Brain pericyte (primary cell): Measurements from ENCODE around the gene PRG2.

Experiments used
- DNase-seq: peaks from one replicate; pipeline ENCODE4 v3.0.0-alpha.2; 2012; ENCODE audit warnings: low read depth, low spot score

PRG2 gene

GRCh38 chr11:57397394-57397990, 7.0 kb upstream of the PRG2 start:
- DNase-seq: no peak

GRCh38 chr11:57396744-57397143, 6.3 kb upstream of the PRG2 start:
- no peak for DNase-seq

GRCh38 chr11:57395905-57396623, 5.6 kb upstream of the PRG2 start:
- DNase-seq: no peak

DNA sequence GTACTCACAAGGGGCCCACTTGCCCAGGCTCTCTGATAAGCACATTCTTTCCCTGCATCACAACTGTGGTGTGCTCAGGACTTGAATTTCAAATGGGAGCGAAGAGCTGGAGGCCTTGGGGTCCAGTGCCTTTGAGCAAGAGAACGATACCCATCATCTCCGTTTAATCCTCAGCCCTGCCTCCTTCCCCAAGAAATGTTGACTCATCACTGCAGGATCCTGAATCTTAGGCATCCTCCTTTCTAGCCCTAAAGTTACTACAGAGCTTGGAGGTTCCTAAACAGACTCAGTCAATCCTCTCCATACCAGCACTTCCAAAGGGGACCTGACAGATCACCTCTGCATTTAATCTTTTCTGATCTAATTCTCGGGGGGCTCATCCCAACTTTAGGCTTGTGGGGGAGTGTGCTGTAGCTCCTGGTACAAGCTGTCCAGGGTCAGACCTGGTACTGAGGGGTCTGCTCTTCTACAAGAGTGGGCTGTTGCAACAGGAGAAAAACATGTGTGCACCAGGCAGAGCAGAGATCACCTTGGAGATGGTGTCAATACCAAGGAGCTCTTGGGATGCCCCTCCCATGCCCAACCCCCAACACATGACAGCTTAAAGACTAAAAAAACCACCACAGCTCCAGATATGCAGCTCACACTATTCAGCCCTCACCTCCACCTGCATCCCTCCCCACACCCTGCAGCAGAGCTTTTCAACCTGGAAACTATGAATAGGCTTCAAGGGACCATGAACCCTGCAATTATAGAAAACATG, 3.9 kb upstream of the PRG2 start:
- DNase-seq: no peak

DNA sequence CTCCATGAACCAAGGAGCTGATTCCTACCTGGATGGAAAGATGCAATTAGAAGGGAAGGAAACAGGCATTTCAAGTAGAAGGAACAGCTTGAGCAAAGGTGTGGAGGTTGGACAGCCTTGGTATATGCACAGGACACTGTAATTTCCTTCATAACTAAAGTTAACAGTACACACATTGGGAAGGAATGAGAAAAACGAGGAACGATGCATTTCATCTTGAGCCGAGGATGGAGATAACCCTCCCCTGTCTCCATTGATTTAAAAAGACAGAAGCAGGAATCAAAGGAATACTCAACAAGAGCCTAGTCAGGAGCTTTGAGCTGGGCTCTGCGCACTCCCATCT, 2.3 kb upstream of the PRG2 start:
- DNase-seq: no peak

DNA sequence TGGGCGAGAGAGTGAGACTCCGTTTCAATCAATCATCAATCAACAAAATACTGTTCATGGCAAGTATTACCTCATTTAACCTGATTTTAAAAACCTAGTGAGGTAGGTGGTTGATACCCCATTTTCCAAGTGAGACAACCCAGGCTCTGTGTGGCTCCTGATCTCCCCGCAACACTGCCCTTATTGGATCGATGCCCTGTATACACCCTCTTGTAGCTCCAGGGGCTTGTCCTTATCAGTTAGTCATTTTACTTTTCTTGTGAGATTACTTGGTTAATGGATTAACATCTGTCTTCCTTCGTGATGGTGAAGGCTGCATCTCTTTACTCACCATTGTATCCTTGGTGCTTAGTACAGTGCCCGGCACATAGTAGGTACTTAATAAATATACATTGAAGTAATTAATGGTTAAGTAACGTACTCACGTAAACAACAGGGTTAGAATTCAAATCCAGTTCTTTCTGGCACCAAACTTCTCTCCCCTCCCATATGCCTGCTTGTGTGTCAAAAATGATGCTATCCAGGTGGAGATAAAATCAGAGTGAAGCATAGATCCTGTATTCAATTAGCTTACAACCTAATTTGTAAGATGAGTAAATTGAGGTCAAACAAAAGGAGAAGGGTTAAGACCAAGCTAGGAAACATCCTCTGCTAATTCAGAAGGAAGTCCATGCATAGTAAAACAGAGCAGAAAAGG, 1.8 kb upstream of the PRG2 start:
- no peak for DNase-seq

- no peak for DNase-seq
Measured at GRCh38 chr11:57391539-57391938, 1.1 kb upstream of the PRG2 start.

- DNase-seq: no peak
Measured at GRCh38 chr11:57391111-57391510, 661 bp upstream of the PRG2 start.

GRCh38 chr11:57387289-57388030, 3.0 kb downstream of the PRG2 start:
- no peak for DNase-seq

GRCh38 chr11:57386178-57386940, 4.1 kb downstream of the PRG2 start:
- peak; percentile 63 for DNase-seq

DNA sequence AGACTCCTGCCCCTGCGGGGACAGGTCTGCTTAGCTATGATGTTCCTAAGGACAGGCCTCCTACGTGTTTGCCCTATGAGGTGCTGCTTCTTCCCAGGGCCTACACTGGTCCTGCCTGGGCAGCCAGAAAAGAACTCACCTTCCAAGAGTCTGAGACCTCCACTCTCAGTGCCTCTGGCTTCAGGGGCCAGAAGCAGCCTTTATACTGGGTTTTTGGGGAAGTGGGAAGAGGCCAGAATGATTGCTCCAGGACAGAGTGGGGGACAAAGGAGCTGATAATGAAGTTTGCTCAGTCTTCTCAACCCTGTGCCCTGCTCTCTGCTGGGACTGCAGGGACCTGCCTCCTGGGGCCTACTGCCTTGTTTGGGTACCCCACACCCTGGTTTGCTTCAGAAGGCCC, 9.5 kb downstream of the PRG2 start, which contains the start of gene PRG3:
Gene PRG3 (minus strand): TSS at position 176 of the 400 bp plus-strand sequence. CDS start 442 bp downstream, outside the sequence.
- no peak for DNase-seq

DNA sequence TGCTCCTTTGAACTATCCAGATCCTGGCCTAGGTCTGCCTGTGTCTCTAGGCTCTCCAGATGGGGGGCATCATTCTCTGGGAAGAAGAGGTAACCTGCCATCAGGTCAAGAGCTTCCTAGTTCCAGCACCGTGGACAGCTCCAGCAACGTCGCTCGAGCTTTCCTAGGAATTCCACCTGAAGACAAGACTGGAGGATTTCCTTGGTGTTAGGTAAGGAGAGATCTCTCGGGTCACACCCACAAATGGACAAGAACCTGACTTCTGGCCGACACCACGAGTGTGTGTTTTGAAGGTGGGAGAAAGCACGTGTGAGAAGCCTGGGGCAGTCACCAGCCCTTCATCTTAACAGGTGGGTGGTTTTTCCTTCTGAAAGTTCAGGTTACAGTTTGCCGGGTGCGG, 10.7 kb downstream of the PRG2 start:
- DNase-seq: no peak

DNA sequence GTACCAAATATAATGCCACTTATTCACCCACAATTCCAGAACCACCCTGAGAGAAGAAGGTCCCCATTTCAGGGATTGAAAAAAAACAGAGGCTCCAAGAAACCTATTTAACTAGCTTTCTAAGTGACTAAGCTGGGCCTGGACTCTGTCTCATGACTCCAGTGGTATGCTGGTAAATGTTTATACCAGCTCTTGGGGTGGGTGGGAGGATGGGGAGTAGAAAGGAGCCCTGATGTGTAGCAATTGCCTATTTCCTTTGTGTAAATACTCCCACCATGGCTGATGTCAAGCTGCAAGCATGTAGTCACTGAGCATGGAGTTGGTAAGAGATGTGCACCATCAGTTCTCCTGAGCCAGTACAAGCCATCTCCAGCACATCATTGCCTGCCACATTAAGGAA, 12.3 kb downstream of the PRG2 start:
- DNase-seq: no peak

- no peak for DNase-seq
Measured at GRCh38 chr11:57377107-57377506, 13.3 kb downstream of the PRG2 start.

DNA sequence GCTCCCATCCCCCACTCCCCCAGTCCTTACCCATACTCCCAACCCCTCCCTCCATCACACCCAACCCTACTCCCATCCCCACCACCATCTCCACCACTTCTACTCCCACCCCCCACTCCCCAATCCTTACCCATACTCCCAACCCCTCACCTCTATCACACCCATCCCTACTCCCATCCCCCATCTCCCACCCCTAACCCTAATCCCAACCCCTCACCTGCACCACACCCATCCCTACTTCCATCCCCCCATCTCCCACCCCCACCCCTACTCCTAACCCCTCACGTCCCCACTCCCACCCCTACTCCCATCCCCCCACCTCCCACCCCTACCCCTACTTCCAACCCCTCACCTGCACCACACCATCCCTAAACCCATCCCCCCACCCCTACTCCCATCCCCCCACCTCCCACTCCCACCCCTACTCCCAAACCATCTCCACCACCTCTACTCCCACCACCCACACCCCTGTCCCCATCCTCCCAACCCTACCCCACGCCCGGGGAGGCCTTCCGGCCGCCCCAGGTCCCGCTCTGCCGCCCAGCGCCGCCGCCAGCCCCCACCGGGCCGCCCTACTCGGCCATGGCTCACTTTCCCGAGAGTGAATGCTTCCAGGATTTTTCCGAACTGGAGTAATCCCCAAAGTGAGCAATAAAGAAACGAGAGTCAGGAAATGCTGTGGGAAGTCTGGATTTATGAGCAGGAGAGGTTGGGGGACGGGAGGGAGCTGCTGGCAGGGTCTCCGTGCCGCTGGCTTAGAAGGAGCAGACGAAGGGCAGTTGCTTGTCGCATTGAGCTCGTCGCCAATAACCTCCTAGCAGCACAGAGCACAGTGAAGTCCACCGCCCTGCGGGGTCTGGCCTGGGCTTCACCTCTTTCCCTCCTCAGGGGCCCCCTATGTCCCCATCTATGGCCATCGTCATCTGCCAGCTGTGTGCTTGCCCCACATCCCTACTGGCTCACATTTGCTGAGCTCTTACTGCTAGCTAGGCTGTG, 14.1 kb downstream of the PRG2 start:
- DNase-seq: no peak

- DNase-seq: no peak
Measured at GRCh38 chr11:57375490-57375889, 15.0 kb downstream of the PRG2 start.

GRCh38 chr11:57374966-57375365, 15.5 kb downstream of the PRG2 start:
- no peak for DNase-seq

- no peak for DNase-seq
Measured at GRCh38 chr11:57373146-57373545, 17.3 kb downstream of the PRG2 start.

DNA sequence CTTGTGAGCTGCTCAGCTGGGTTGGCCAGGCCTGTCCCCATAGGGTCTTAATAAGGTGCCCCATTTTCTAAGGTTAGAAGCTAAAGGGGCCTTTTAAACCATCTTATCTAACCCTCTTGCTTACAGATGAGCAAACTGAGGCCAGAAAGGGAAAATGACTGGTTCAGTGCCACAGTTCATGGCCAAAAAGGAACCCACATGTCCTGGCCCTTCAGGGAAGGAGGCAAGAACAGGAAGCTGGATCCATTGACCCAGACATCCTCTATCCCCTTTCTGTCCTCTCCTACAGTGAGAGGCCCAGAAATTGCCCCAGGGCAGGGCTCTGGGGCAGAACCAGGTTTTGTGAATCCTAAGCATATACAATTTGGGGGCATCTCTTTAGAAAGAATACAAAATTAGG, 19.5 kb downstream of the PRG2 start:
- no peak for DNase-seq

DNA sequence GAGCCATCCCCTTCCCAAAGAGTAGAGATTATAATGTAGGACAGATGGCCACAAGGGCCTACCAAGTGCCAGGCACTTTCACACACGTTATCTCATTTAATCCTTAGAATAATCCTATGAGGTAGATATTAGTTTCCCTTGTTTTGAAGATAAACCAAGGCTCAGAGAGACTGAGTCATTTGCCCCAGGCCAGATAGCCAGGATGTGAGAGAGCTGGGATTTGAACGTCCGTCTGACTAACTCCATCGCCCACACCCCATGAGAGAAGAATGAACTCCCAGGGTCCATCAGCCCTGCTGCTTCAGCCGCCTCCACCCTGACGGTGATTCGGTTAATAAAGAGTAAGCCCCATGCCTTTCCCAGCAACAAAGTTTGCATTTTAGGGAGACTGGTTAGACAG, 20.2 kb downstream of the PRG2 start:
- DNase-seq: no peak
